Ureter (tissue), 1 donor: ENCODE data around the gene CABYR. TPM values are rescaled to one million over a fixed set of nuclear protein-coding genes. Genes with fewer than 3 reads are reported as not detected.
A peak's percentile ranks its signal among the peaks of the same experiment; 100 is the strongest.

Experiments
- DNase-seq: peaks from one replicate; pipeline ENCODE4 v3.0.0-alpha.2; 2020; ENCODE audit warnings: low spot score
- total RNA-seq: library from RNA; stranded (reverse); gene quantifications from one replicate; pipeline ENCODE4 v1.2.4, GENCODE V29; 2023
- donor health status: DM: yes; HTN: yes; CAD: no.

Gene CABYR, protein sequence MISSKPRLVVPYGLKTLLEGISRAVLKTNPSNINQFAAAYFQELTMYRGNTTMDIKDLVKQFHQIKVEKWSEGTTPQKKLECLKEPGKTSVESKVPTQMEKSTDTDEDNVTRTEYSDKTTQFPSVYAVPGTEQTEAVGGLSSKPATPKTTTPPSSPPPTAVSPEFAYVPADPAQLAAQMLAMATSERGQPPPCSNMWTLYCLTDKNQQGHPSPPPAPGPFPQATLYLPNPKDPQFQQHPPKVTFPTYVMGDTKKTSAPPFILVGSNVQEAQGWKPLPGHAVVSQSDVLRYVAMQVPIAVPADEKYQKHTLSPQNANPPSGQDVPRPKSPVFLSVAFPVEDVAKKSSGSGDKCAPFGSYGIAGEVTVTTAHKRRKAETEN
- total RNA-seq, result 6.7 TPM

GRCh38 chr18:24138789-24139616, at the start of gene CABYR:
CABYR (plus strand) TSS chr18:24139062; CDS start chr18:24143115, 4,053 bp downstream.
- DNase-seq, result peak; percentile 80

DNA sequence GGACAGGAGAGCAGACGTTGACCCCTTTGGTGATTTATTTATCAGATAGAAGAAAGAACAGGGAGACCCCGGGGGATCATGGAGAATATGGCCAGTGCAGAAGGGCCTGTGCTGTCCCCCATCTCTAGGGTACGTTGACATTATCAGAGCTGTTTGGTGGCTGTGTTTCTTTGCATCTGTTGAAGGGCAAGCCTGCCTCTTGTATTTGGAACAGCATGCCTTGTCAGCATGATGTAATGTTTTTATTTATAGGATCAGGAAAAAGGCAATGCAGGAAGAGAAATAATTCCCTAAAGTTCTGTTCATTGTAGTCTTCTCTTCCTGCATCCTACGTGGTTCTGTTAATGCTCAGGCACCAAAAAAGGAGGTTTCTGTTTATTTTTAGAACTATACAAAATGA, 49.8 kb upstream of the CABYR start:
- no peak for DNase-seq

DNA sequence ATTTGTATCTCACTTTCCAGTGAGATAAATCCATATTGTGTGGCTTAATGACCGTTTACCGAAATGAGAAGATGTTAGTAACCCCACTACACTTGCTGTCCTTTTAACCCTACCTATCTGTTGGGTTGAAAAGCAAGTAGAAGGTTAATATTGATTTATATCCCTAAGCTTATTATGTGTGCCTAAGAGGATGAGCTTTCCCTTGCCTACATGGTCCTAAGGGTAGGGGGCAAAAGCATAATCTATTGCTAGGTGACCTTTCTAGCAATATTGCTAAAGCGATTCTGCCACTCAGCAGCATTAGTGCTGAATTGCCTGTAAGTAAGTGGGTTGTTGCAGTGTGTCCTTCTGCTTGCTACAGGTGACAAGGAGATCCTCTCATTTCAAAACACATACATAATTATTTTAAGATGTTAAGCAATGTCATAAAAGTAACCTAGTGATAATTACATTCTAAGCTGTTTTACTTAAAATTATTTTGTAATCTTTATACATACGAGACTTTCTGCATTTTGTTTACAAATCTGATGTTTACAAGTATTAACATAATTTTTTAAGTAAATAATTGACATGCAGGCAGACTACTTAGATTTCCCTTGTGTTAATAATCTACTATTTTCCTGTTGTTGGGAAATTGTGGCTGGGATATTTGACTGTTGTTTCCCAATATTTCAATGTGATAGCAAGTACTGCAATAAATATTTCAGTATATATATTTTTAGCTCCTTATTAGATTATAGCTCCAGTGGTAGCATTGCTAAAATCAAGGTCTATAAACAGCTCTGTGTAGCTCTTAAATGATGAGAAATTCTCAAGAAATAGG, 49.1 kb upstream of the CABYR start:
- DNase-seq, result no peak

DNA sequence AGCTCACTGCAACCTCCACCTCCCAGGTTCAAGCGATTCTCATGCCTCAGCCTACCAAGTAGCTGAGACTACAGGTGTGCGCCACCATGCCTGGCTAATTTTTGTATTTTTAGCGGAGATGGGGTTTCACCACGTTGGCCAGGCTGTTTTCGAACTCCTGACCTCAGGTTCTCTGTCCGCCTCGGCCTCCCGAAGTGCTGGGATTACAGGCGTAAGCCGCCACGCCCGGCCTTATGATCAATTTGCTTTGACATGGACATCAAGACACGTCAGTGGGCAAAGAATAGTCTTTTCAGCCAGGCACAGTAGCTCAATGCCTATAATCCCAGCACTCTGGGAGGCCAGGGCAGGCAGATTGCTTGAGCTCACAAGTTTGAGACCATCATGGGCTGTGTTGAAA, 48.0 kb upstream of the CABYR start:
- DNase-seq, result no peak

DNA sequence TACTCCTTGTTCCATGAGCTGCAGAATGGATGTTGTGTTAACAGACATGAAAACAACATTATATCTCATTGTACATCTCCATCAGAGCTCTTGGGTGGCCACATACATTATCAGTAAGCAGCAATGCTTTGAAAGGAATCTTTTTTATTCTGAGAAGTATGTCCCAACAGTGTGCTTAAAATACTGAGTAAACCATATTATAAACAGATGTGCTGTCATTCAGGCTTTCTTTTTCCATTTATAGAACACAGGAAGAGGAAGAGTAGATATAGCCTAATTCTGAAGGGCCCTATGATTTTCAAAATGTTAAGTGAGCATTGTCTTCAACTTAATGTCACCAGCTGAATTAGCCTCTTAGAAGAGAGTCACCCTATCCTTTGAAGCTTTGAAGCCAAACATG, 44.3 kb upstream of the CABYR start:
- no peak for DNase-seq

DNA sequence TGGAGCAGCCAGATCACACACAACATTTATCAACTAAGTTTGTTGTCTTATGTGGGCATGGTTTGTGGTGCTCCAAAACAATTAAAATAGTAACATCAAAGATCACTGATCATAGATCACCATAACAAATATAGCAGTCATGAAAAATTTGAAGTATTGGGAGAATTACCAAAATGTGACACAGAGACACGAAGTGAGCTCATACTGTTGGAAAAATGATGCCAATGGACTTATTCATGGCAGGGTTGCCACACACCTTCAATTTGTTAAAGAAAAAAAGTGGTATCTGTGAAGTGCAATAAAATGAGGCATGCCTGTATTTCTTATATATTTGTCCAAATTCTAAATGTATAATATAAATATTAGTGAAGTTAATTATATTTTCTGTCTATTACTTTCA, 42.9 kb upstream of the CABYR start:
- no peak for DNase-seq

DNA sequence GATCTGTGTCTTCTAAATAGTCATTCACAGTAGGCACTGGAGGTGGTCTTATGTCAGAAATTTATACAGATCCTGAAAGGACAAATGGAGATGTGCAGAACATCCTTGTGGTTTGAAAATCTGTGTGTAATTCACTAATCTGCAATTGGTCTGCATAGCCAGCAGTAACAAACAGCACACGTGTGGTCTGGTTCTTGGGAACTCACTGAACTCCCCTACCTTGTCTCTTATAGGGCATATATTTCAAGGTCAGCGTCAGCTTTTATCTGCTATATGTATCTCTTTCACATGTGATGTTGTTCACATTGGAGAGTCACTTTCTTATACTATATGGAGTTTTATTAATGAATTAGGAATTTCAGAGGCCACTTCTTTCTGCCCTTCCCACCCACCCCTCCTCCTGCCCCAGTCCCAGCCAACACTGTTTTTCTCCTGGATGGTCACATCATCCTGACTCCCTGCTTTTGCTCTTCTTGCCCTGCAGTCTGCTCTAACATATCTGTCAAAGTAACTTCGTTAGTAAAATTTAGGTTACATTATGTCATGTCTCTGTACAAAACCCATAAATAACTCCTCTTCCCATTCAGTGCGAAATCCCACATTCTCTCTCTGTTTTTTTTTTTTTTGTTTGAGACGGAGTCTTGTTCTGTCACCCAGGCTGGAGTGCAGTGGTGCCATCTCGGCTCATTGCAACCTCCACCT, 35.4 kb upstream of the CABYR start:
- no peak for DNase-seq

GRCh38 chr18:24104486-24104885, 34.4 kb upstream of the CABYR start:
- no peak for DNase-seq

- DNase-seq, result no peak
These were observed 30.2 kb upstream of the CABYR start for GRCh38 chr18:24108641-24109040.

GRCh38 chr18:24111936-24112335, 26.9 kb upstream of the CABYR start:
- DNase-seq, result no peak

DNA sequence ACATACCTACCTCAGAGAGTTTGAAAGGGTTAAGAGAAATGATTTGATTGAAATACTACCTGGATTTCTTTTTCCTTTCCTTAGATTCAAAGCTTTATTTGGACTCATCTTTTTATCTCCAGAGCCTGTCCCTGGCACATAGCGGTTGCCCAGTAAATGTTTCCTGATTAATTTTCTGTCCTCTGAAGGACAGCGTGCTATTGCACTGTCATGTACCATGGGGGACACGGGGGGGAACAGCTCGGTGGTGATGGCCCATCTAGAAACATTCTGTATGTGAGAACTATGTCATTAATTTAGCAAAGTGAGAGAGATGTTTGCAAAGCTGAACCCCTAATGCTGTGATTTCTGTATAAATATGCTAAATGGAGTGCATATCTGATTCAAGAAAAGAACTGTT, 26.4 kb upstream of the CABYR start:
- DNase-seq, result no peak

DNA sequence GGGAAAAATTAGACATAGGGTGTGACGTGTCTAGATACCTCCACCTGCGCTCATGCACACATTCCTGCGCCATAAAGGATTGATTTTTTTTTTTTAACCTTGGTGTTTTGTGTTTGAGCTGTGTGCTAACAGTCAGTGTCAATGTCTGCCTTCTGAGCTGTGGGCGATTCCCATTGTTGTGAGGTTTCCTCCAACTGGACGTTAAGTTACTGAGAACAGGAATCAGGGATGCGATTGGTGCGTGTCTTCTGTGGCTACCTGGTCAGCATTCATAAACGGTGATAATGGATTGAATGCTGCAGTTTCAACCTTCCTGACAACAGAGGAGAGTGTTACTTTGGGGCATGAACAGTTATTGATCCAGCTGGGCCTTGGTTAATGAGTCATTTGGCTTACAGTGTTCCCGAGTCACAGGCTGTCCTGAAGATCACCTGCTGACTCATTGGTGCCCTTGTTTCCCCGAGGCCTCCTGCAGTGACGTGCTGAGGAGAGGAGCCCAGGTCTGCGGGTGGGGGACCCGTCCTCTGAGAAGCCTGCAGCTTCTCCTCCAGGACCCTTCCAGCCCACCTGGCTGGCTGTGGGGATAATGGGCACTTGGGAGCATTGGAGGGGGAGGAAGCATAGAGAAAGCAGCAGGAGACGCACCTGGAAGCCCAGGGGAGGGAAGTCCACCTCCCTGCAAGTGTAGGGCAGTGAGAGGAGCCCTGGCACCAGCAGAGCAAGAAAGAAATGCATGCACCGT, 25.8 kb upstream of the CABYR start:
- no peak for DNase-seq

DNA sequence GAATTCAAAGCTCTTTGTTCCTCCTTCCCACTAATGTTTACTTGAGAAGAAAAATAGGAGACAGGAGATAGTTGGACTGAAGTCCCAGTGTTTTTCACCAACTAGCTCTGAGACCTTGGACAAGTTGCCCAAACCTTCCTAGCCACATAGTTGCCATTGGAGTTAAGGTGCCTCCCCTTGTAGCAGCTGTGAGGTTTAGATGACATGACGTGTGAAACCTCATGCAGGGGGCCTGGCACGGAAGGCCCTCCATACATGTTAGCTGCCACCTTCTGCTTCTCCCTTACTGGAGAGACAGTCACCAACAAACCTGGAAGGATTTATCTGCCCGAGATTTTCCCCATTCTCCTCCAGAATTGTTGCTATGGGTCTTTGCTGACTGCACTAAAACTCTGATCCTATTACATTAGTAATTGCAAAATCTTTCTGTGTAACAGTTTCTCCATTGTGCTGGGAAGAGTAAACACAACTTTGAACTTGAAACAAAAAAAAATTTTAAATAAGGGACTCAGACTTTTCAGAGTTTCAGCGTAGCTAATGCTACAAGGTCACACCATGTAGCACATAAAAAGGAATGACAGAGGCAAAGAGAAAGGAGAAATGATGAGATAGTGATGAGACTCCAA, 23.8 kb upstream of the CABYR start:
- no peak for DNase-seq

DNA sequence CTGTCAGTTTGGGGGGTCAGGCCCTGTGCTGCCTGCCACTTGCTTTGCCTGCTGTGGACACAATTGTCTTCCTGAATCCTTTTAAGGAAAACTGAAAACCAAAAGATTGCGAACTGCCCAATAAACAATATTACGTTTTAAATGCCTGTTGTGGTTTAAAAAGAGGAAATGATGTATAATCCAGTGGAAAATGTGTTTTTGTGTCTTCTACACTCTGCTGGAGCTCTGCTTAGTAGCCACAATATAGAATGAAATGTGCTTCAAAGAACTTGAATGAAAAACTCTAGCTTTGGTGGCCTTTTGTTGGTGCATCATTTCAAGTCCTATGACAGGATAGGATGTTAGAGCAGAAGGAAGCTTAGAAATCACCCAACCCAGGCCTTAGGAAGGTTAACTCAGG, 23.2 kb upstream of the CABYR start:
- DNase-seq, result no peak

GRCh38 chr18:24118750-24119577, 19.9 kb upstream of the CABYR start:
- DNase-seq, result peak; percentile 64

DNA sequence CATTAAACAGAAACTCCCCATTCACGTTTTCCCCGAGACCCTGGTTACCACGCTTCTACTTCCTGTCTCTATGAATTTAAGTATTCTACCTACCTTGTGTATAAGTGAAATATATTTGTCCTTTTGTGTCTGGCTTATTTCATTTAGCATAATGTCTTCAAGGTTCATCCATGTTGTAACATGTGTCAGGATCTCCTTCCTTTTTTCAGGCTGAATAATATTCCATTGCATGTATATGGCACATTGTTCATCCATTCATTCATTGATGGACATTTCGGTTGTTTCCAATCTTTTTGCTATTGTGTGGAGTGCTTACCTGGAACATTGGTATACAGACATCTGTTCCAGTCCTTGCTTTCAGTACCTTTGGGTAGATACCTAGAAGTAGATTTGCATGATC, 18.2 kb upstream of the CABYR start:
- no peak for DNase-seq

DNA sequence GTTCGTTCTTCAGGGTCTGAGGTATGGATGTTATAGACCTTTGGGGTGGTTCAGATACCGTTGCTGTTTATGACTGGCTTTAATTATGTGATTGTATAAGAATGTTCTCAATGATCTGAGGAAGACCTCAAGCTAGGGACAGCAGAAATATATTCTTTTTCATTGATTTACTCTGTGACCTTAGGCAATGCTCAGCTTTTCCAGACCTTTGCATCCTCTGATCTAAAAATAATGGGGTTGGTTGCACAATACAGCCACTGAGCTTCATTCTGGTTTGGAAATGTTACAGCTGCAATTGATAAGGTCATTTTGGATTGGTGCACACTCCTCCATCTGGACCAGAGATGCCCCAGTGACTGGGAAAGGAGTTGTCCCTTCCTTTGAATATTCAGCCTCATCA, 17.2 kb upstream of the CABYR start:
- DNase-seq, result no peak

GRCh38 chr18:24126155-24126961, 12.5 kb upstream of the CABYR start:
- DNase-seq, result no peak

DNA sequence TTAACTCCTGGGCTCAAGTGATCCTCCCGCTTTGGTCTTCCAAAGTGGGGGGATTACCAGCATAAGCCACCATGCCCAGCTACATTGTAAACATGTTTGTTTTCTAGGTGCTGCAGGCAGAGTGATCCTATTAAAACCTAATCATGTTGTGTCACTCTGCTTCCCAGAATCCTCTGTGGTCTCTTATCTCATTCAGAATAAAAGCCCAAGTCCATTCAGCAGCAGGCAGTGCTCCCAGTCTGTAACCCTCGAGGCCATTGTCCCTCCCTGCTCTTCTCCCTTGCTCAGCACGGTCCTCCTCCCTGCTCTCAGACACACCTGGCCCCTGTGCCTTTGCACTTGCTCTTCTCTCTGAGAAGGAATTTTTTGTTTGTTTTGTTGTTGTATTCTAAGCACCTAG, 11.1 kb upstream of the CABYR start:
- DNase-seq, result no peak
